Adrenal gland (tissue), 5 donors: ENCODE data around the gene C1orf94.

ENCODE experiments used
- CTCF ChIP-seq, 6 experiments: fragments of 450-650 bp in 4 of 6; fragments of 200-600 bp in 2 of 6; sonication (generic) in 1 of 6; IDR thresholded peaks; 1 replicate in 5 of 6; 2 replicates in 1 of 6; pipeline versions ENCODE4 v1.5.1 to v1.8.0; 2016 to 2021; ENCODE audit warnings: antibody characterized with exemption in 6 of 6, mild to moderate bottlenecking in 2 of 6, moderate library complexity in 1 of 6
- POLR2A ChIP-seq, 2 donors: fragments of 450-650 bp; IDR thresholded peaks; one replicate each; pipeline ENCODE4 v1.6.1; 2017; ENCODE audit warnings: antibody characterized with exemption in 2 of 2, mild to moderate bottlenecking in 2 of 2, moderate library complexity in 1 of 2
- donor health status: DM: no; HTN: no; CAD: no.

DNA sequence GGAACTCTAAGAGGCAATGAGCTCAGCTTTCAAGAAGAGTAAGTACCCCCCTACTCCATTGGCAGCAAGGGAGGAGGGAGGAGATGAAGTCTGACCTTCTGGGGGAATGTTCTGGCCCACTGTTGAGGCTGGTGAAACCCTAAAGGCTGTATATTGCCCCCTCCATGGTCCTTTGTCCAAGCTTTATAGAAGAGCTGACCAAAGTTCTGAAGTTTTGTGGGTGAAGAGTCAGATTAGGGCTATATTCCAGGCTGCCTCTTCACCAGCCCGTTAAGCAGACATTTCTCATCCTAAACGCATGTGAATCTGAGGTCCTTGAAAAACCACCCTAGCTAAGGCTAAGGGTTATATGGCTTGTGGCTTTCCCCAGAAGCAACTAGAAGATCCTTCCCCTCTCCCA is 1.4 kb downstream of the C1orf94 start:
- TF ChIP-seq CTCF (IDR thresholded peaks at IDR 0.05) (no peak), POLR2A (IDR thresholded peaks at IDR 0.05) (no peak)
